ENCODE data around the gene SETD7. TPM values are rescaled to one million over a fixed set of nuclear protein-coding genes. Genes with fewer than 3 reads are reported as not detected.

Gene SETD7
- total RNA-seq, 1 experiment from 2014 or later: 52.8 TPM

DNA sequence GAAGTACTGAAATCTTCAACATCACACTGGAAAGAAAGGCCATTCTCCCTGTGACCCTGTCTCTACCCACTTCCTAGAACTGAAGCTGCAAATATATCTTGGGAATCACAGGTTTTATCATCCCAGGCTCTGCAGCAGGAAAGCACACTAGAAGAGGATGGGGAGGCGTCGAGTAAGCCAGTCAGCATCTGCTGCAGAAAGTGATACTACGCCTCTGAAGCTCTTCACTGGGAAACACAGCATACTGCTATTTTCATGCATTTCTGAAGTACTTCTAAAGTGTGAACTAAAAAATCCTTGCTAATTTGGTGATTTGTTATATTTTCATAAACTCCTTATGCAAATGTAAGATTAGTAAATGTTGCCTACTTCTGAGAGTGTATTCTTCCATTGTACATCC lies 73.0 kb downstream of the SETD7 start:
- Histone ChIP-seq H3K4me1 (ENCODE audit: insufficient read depth, low read length, poor library complexity, severe bottlenecking) (no peaks in the 10 kb centered on the region), H3K36me3 (ENCODE audit: insufficient read depth, low read length, poor library complexity, severe bottlenecking) (no peaks in the 10 kb centered on the region), H3K27ac (ENCODE audit: low read depth, low read length, poor library complexity, severe bottlenecking) (no peak overlapping the region), H3K4me3 (ENCODE audit: low read depth, low read length, poor library complexity, severe bottlenecking) (no peak overlapping the region), H3K9me3 (ENCODE audit: low read depth, low read length, poor library complexity, severe bottlenecking) (no peaks in the 10 kb centered on the region), H3K27me3 (replicated peaks; ENCODE audit: insufficient read depth, low read depth, low read length, poor library complexity) (no peaks in the 10 kb centered on the region)
- TF ChIP-seq, protein P1, sequence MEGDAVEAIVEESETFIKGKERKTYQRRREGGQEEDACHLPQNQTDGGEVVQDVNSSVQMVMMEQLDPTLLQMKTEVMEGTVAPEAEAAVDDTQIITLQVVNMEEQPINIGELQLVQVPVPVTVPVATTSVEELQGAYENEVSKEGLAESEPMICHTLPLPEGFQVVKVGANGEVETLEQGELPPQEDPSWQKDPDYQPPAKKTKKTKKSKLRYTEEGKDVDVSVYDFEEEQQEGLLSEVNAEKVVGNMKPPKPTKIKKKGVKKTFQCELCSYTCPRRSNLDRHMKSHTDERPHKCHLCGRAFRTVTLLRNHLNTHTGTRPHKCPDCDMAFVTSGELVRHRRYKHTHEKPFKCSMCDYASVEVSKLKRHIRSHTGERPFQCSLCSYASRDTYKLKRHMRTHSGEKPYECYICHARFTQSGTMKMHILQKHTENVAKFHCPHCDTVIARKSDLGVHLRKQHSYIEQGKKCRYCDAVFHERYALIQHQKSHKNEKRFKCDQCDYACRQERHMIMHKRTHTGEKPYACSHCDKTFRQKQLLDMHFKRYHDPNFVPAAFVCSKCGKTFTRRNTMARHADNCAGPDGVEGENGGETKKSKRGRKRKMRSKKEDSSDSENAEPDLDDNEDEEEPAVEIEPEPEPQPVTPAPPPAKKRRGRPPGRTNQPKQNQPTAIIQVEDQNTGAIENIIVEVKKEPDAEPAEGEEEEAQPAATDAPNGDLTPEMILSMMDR (conservative IDR thresholded peaks at IDR 0.05; ENCODE audit: low read depth, low read length): no peak
- no peak for TF ChIP-seq EZH2 (IDR thresholded peaks at IDR 0.05; ENCODE audit: borderline replicate concordance, low read depth, low read length, poor library complexity, severe bottlenecking)
- POLR2A ChIA-PET (ENCODE audit: low non-redundant PET): interaction anchor here (0.6 kb wide), 1 partner anchor 89 kb away, joined by 3 read pairs; no protein-coding TSS in a partner anchor
- no TSS peak for BruUV-seq (replicated peaks)
- CTCF ChIA-PET: no interaction called here
- DNase-seq (ENCODE audit: low spot score): no peak
- intact Hi-C loops (cut with micrococcal nuclease; ENCODE audit: unreplicated experiment): no loop called here

DNA sequence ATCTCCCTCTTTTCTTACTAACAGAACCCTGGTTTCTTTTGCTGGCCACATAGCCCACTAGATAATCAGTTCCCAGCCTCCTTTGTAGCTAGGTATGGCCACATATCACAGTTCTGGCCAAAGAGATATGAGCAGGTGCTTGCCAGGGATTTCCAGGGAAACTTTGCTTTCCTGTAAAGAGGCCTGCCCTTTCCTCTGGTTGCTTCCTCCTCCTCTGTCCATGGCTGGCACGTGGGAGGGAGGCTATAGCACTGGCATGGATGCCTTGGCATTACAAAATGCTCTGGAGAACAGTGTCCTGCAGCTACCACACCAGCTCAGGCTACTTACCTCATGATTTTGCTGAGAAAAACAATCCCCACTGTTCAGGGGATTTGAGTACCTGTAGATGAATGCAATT lies 74.6 kb downstream of the SETD7 start:
- POLR2A ChIA-PET (ENCODE audit: low non-redundant PET): no interaction called here
- DNase-seq (ENCODE audit: low spot score): no peak
- no peaks in the 10 kb centered on the region for H3K36me3 ChIP-seq (ENCODE audit: insufficient read depth, low read length, poor library complexity, severe bottlenecking)
- intact Hi-C loops (cut with micrococcal nuclease; ENCODE audit: unreplicated experiment): no loop called here
- H3K27ac ChIP-seq (ENCODE audit: low read depth, low read length, poor library complexity, severe bottlenecking): no peak overlapping the region
- H3K9me3 ChIP-seq (ENCODE audit: low read depth, low read length, poor library complexity, severe bottlenecking): no peaks in the 10 kb centered on the region
- no peaks in the 10 kb centered on the region for H3K4me1 ChIP-seq (ENCODE audit: insufficient read depth, low read length, poor library complexity, severe bottlenecking)
- H3K27me3 ChIP-seq (replicated peaks; ENCODE audit: insufficient read depth, low read depth, low read length, poor library complexity): no peaks in the 10 kb centered on the region
- no peak overlapping the region for H3K4me3 ChIP-seq (ENCODE audit: low read depth, low read length, poor library complexity, severe bottlenecking)
- no TSS peak for BruUV-seq (replicated peaks)
- CTCF ChIA-PET: no interaction called here
- TF ChIP-seq, protein P1 (conservative IDR thresholded peaks at IDR 0.05; ENCODE audit: low read depth, low read length): no peak
- no peak for TF ChIP-seq EZH2 (IDR thresholded peaks at IDR 0.05; ENCODE audit: borderline replicate concordance, low read depth, low read length, poor library complexity, severe bottlenecking)

DNA sequence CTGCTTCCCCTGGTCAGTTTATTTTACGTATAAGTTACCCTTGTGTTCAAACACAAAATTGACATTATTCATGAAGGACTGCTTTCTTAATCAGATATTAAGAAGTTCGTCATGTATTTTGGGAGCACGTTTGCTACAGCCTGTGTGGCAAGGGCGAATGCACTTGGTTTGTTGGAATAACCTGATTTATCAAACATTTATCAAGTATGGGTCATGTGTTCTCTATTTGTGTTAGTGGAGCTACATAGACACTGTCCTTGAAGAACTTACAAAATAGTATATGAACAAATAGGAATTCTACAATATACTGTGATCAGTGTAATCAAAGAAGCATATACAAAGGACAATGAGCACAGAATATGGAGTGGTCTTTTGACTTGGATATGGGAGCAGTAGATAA lies 79.7 kb downstream of the SETD7 start:
- no TSS peak for BruUV-seq (replicated peaks)
- POLR2A ChIA-PET (ENCODE audit: low non-redundant PET): no interaction called here

More for the DNA sequence above, 79.7 kb downstream of the SETD7 start:
- Histone ChIP-seq H3K4me1 (ENCODE audit: insufficient read depth, low read length, poor library complexity, severe bottlenecking) (no peaks in the 10 kb centered on the region), H3K27ac (ENCODE audit: low read depth, low read length, poor library complexity, severe bottlenecking) (no peak overlapping the region), H3K27me3 (replicated peaks; ENCODE audit: insufficient read depth, low read depth, low read length, poor library complexity) (no peaks in the 10 kb centered on the region), H3K9me3 (ENCODE audit: low read depth, low read length, poor library complexity, severe bottlenecking) (no peaks in the 10 kb centered on the region), H3K4me3 (ENCODE audit: low read depth, low read length, poor library complexity, severe bottlenecking) (no peak overlapping the region), H3K36me3 (ENCODE audit: insufficient read depth, low read length, poor library complexity, severe bottlenecking) (peaks cover 15% of the 10 kb centered on the region)
- CTCF ChIA-PET: no interaction called here
- intact Hi-C loops (cut with micrococcal nuclease; ENCODE audit: unreplicated experiment): no loop called here
- no peak for TF ChIP-seq EZH2 (IDR thresholded peaks at IDR 0.05; ENCODE audit: borderline replicate concordance, low read depth, low read length, poor library complexity, severe bottlenecking)
- TF ChIP-seq, protein P1 (conservative IDR thresholded peaks at IDR 0.05; ENCODE audit: low read depth, low read length): no peak
- no peak for DNase-seq (ENCODE audit: low spot score)

Measured in A673 (cell line).